ENCODE data around the gene BTRC. TPM values are rescaled to one million over a fixed set of nuclear protein-coding genes. Genes with fewer than 3 reads are reported as not detected.
"Not testable (repeated sequence)": the region's sequence is repeated elsewhere in the genome, so short reads cannot be mapped to it uniquely, and the experiment has no call there.

The BTRC gene
- total RNA-seq, 1 donor from 2014 or later = 28.6 TPM

DNA sequence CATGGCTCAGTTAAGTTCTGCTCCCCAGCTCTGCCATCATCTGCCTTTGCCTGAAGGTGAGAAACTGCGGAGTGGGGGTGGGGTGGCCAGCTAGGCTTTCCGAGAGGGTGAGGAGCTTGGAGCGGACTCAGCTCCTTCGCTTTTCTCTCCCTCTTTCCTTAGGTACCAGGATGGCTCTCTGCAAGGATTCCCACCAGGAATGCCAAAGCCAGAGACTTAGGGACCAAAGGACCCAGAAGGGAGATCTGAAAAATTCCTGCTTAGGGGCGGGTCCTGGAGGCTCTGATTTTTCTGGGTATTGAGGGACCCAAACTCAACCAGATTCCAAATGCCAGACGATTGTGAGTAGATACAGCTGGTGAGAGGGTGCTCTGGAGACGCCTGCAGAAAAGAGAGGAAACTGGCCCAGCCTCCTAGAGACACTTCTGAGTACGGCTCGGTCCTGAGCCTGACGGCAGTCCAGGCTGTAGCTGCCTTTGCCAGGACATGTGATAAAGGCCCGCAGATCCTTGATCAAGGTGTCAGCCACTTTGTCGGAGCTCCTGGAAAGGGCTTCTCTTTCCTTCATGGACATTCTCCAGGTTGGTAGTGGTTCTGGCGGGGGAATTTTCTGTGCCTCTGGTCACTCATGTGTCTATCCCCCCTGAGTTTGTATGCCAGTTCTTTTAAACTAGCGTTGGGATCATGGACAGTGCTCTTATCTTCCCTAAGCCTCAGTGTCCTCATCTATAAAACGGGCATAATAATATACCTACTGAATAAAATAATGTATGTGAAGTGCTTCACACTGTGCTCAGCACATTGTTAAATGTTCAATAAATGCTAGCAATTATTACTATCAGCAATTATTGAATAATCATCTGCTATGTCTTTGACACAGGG lies 42.5 kb upstream of the BTRC start:
- Mint-ChIP-seq H3K36me3 (ENCODE audit: low read depth) (no peaks in the 10 kb centered on the region), H3K4me3 (ENCODE audit: unreplicated experiment) (no peak overlapping the region), H3K27ac (ENCODE audit: unreplicated experiment) (no peak overlapping the region), H3K27me3 (ENCODE audit: low read depth) (peaks cover 49% of the 10 kb centered on the region), H3K9me3 (ENCODE audit: low read depth) (no peaks in the 10 kb centered on the region), H3K4me1 (ENCODE audit: low read depth) (no peaks in the 10 kb centered on the region)
- TF ChIP-seq, protein P1, sequence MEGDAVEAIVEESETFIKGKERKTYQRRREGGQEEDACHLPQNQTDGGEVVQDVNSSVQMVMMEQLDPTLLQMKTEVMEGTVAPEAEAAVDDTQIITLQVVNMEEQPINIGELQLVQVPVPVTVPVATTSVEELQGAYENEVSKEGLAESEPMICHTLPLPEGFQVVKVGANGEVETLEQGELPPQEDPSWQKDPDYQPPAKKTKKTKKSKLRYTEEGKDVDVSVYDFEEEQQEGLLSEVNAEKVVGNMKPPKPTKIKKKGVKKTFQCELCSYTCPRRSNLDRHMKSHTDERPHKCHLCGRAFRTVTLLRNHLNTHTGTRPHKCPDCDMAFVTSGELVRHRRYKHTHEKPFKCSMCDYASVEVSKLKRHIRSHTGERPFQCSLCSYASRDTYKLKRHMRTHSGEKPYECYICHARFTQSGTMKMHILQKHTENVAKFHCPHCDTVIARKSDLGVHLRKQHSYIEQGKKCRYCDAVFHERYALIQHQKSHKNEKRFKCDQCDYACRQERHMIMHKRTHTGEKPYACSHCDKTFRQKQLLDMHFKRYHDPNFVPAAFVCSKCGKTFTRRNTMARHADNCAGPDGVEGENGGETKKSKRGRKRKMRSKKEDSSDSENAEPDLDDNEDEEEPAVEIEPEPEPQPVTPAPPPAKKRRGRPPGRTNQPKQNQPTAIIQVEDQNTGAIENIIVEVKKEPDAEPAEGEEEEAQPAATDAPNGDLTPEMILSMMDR (IDR thresholded peaks at IDR 0.05) = no peak
- no peak for DNase-seq (ENCODE audit: low spot score)

DNA sequence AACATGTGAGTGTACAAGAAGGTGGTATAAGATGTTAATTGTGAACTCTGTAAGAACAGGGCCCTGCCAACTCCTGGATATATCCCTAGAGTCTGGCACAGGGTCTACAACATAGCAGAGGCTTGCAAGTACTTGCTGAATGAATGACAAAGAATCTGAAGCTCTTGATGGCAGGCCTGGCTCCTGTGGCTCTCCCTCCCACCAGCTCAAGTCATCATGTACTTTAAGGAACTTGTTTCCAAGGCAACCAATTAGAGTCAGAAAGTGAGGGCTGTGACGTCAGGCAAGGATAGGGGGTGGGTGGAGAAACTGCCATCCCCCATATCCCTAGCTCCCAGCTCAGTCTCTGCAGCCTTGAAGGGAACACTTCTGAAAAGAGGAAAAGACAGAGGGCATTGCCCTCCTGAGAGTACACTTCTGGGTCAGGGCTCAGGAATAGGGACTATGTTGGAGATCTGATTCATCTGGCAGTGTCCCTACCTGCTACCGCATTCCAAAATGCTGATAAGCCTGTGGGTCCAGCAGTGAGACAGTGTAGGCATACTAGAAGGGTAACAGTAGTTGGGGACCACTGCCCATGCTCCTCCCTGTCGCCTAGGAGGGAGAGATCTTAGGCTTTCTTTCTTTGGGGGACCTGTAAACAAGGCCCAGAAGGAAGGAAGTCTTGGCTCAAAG lies 34.6 kb upstream of the BTRC start:
- Mint-ChIP-seq H3K9me3 (ENCODE audit: low read depth) (no peaks in the 10 kb centered on the region), H3K4me1 (ENCODE audit: low read depth) (no peaks in the 10 kb centered on the region), H3K27ac (ENCODE audit: unreplicated experiment) (no peak overlapping the region), H3K36me3 (ENCODE audit: low read depth) (no peaks in the 10 kb centered on the region), H3K27me3 (ENCODE audit: low read depth) (peaks cover 30% of the 10 kb centered on the region), H3K4me3 (ENCODE audit: unreplicated experiment) (no peak overlapping the region)
- TF ChIP-seq, protein P1 (IDR thresholded peaks at IDR 0.05) = no peak
- no peak for DNase-seq (ENCODE audit: low spot score)

DNA sequence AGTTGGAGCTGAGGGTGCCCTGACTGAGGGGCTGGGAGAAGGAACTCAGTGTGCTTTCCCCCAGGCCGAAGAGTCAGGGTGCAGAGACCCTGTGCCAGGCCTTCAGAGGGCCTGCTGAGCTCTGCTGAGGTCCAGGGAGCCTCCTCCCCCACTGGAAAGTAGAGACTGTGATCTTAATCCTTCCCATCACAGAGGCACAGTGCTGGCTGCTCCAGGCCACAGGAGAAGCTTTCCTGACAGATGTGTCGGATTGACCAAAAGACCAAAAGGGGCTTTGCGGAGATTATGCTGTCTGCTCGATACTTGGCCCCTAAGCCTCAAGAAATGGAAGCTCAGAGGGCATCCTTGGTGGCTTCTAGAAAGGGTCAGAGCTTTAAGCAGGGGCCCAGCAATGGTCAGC lies 32.9 kb upstream of the BTRC start:
- TF ChIP-seq, protein P1 (IDR thresholded peaks at IDR 0.05) = no peak
- H3K9me3 Mint-ChIP-seq (ENCODE audit: low read depth) = no peaks in the 10 kb centered on the region
- no peak overlapping the region for H3K27ac Mint-ChIP-seq (ENCODE audit: unreplicated experiment)
- H3K36me3 Mint-ChIP-seq (ENCODE audit: low read depth) = no peaks in the 10 kb centered on the region
- no peak overlapping the region for H3K4me3 Mint-ChIP-seq (ENCODE audit: unreplicated experiment)
- peaks cover 36% of the 10 kb centered on the region for H3K27me3 Mint-ChIP-seq (ENCODE audit: low read depth)
- H3K4me1 Mint-ChIP-seq (ENCODE audit: low read depth) = no peaks in the 10 kb centered on the region
- no peak for DNase-seq (ENCODE audit: low spot score)

DNA sequence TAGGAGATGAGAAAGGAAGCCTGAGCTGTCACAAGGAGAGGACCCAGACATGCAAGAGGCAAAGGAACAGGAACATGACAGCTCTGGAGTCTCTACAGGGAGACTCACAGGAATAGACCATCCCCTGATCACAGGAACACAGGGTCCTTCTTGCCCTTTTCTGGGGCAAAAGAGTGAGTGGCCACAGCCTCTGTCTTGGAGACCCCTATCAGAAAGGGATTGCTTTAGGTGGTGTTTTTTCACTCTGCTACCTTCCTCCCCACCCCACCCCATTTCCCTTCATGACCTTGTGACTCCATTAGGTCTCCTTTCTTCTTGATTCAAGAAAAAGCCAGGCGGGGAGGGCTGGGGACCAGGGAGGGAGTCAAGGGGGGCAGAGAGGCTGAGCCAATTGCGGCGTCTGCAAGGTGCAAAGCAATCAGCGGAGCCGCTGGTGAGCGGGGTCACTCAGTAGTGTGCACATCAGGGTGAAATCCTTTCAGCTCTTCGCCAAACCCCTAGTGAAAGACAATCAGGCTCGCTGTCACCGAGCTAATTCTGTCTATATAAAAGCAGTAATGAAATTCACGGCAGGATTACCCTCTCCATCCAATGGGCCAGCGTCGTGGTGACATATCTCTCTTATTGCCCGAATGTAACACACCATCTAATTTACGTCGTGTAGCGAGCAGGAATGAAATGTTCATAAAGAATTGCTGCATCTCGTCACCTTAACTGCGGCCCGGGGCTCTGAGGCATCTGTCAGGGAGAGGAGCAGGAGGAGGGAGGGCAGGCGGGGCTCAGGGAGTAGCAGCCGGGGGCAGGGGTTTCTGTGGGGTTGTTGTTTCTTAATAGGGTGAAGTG lies 31.5 kb upstream of the BTRC start:
- Mint-ChIP-seq H3K4me3 (ENCODE audit: unreplicated experiment) (no peak overlapping the region), H3K27ac (ENCODE audit: unreplicated experiment) (no peak overlapping the region), H3K4me1 (ENCODE audit: low read depth) (no peaks in the 10 kb centered on the region), H3K27me3 (ENCODE audit: low read depth) (peaks cover 43% of the 10 kb centered on the region), H3K36me3 (ENCODE audit: low read depth) (no peaks in the 10 kb centered on the region), H3K9me3 (ENCODE audit: low read depth) (no peaks in the 10 kb centered on the region)
- no peak for DNase-seq (ENCODE audit: low spot score)
- TF ChIP-seq, protein P1 (IDR thresholded peaks at IDR 0.05) = no peak

DNA sequence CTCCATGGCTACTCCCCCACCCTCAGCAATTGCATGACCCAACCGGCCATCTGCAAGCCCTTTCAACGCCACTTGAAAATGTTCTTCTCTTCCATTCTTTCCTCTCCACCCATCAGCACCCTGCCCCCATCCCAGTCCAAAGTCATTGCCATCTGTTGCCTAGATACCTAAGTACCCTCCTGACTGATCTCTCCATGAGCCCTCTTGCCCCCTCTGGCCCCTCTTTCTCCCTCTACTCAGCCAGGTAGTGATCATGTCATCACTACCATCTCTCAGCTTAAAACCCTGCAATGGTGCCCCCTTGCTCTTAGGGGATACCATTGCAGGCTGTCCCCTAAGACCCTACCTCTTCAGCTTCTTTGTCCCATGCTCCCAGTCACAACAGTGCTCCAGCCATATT lies 30.5 kb upstream of the BTRC start:
- TF ChIP-seq, protein P1 (IDR thresholded peaks at IDR 0.05) = no peak
- Mint-ChIP-seq H3K36me3 (ENCODE audit: low read depth) (no peaks in the 10 kb centered on the region), H3K9me3 (ENCODE audit: low read depth) (no peaks in the 10 kb centered on the region), H3K27ac (ENCODE audit: unreplicated experiment) (no peak overlapping the region), H3K4me3 (ENCODE audit: unreplicated experiment) (no peak overlapping the region), H3K27me3 (ENCODE audit: low read depth) (peaks cover 38% of the 10 kb centered on the region), H3K4me1 (ENCODE audit: low read depth) (no peaks in the 10 kb centered on the region)
- no peak for DNase-seq (ENCODE audit: low spot score)

DNA sequence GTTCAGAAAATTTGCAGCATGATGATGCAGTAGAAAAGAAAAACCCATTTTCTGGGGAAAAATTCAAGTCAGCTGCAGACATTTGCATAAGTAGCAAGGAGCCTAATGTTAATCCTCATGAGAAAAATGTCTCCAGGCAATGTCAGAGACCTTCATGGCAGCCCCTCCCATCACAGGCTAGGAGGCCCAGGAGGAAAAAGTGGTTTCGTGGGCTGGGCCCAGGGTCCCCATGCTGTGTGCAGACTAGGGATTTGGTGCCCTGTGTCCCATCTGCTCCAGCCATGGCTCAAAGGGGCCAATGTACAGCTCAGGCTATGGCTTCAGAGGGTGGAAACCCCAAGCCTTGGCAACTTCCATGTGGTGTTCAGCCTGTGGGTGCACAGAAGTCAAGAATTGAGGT lies 26.5 kb upstream of the BTRC start:
- not testable (repeated sequence) for H3K4me3 Mint-ChIP-seq (ENCODE audit: unreplicated experiment); H3K27ac Mint-ChIP-seq (ENCODE audit: unreplicated experiment); H3K36me3 Mint-ChIP-seq (ENCODE audit: low read depth); DNase-seq (ENCODE audit: low spot score); H3K4me1 Mint-ChIP-seq (ENCODE audit: low read depth); H3K9me3 Mint-ChIP-seq (ENCODE audit: low read depth)
- peaks cover 65% of the 10 kb centered on the region for H3K27me3 Mint-ChIP-seq (ENCODE audit: low read depth)

Data from chondrocyte (in vitro differentiated cells).